ENCODE results near the gene DAGLA. TPM values are rescaled to one million over a fixed set of nuclear protein-coding genes. Genes with fewer than 3 reads are reported as not detected.

The DAGLA gene
- total RNA-seq, 1 experiment from 2014 or later, result 10.9 TPM

- no peak for TF ChIP-seq CTCF (conservative IDR thresholded peaks at IDR 0.05; ENCODE audit: low read depth, low read length)
- no peak for TF ChIP-seq EZH2 (IDR thresholded peaks at IDR 0.05; ENCODE audit: borderline replicate concordance, low read depth, low read length, poor library complexity, severe bottlenecking)
- intact Hi-C loops (cut with micrococcal nuclease; ENCODE audit: unreplicated experiment), result no loop called here
- ChIA-PET CTCF (no interaction called here), POLR2A (ENCODE audit: low non-redundant PET) (no interaction called here)
- Histone ChIP-seq H3K36me3 (ENCODE audit: insufficient read depth, low read length, poor library complexity, severe bottlenecking) (no peaks in the 10 kb centered on the region), H3K27me3 (replicated peaks; ENCODE audit: insufficient read depth, low read depth, low read length, poor library complexity) (no peaks in the 10 kb centered on the region), H3K4me1 (ENCODE audit: insufficient read depth, low read length, poor library complexity, severe bottlenecking) (peaks cover 14% of the 10 kb centered on the region), H3K27ac (ENCODE audit: low read depth, low read length, poor library complexity, severe bottlenecking) (no peak overlapping the region), H3K4me3 (ENCODE audit: low read depth, low read length, poor library complexity, severe bottlenecking) (no peak overlapping the region), H3K9me3 (ENCODE audit: low read depth, low read length, poor library complexity, severe bottlenecking) (no peaks in the 10 kb centered on the region)
- no TSS peak for BruUV-seq (replicated peaks)
- no peak for DNase-seq (ENCODE audit: low spot score)
Measured at GRCh38 chr11:61766353-61766841, 86.2 kb downstream of the DAGLA start.

DNA sequence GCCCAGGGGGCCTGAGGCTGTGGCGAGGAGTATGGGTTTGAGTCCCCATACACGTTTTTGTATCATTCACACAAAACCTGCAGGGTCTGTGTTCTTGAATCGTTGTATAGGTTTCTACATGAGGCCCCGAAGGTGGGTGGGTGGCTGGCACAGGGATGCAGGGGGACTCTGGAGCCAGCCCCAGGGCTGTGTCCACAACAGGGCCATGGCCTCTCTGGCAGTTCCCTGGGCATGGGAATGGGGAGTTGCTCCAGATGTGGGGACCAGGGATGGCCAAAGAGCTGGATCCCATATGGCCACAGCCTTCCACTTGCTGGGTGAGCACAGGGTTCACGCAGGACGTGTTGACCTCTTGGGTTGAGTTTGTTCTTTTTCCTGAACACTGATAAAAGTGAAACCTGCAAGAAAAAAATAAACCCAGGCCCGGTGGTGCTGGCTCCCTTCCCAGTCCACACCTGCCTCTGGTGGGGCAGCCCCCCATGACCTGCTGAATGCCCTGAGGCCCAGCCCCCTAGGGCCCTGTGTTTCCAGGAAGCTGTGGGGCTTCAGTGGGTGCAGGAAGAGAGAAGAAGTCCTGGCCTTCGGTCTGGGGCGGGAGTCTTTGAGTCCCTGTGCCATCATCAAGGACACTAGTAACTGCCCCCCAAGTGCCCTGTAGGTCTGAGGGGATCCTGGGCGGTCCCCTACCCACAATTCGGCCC lies 88.3 kb downstream of the DAGLA start:
- POLR2A ChIA-PET (ENCODE audit: low non-redundant PET), result interaction anchor here (1.0 kb wide), 1 partner anchor 20 kb away, joined by 3 read pairs; no protein-coding TSS in a partner anchor
- CTCF ChIA-PET, result no interaction called here
- no peak overlapping the region for H3K4me3 ChIP-seq (ENCODE audit: low read depth, low read length, poor library complexity, severe bottlenecking)
- no peaks in the 10 kb centered on the region for H3K4me1 ChIP-seq (ENCODE audit: insufficient read depth, low read length, poor library complexity, severe bottlenecking)
- H3K36me3 ChIP-seq (ENCODE audit: insufficient read depth, low read length, poor library complexity, severe bottlenecking), result no peaks in the 10 kb centered on the region
- no peak overlapping the region for H3K27ac ChIP-seq (ENCODE audit: low read depth, low read length, poor library complexity, severe bottlenecking)
- no peak for TF ChIP-seq EZH2 (IDR thresholded peaks at IDR 0.05; ENCODE audit: borderline replicate concordance, low read depth, low read length, poor library complexity, severe bottlenecking)
- no peak for TF ChIP-seq CTCF (conservative IDR thresholded peaks at IDR 0.05; ENCODE audit: low read depth, low read length)
- intact Hi-C loops (cut with micrococcal nuclease; ENCODE audit: unreplicated experiment), result no loop called here
- no TSS peak for BruUV-seq (replicated peaks)
- no peak for DNase-seq (ENCODE audit: low spot score)
- no peaks in the 10 kb centered on the region for H3K9me3 ChIP-seq (ENCODE audit: low read depth, low read length, poor library complexity, severe bottlenecking)
- no peaks in the 10 kb centered on the region for H3K27me3 ChIP-seq (replicated peaks; ENCODE audit: insufficient read depth, low read depth, low read length, poor library complexity)

DNA sequence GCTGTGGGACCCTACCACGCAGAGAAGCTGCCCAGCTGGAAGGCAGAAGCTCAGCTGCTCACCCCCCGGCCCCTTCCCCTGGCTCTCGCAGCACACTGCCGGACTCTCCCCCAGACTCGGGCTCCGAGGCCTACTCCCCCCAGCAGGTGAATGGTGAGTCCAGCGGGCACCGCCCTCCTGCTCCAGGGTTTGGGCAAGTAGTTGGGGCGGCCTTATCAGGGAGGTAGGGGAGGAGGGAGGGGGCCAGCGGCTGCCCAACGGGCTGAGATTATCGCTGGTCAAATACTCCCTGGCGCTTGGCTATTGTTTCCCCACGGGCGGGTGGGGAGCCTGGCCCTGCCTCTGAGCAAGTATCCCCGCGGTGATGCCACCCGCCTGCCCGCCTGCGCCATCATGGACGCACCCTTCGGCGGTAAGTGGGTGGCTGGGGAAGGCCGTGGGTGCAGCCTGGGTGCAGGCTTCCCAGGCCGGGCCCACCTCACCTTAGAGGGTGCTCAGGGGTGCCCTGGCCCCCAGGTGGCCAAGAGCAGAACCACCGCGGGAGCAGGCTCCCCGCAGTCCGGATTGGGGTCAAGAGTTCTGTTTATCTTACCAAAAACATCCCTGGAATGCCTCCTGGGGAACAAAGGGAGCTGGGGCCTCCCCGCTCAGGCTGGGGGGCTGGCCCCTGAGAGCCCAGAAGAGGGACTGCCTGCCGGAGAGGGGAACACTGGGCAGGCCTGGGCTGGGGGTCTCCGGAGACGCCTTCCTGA lies 89.2 kb downstream of the DAGLA start:
- 0 out of 2 replicates have a peak, but pooled peaks have one; percentile 7 for TF ChIP-seq CTCF (conservative IDR thresholded peaks at IDR 0.05; ENCODE audit: low read depth, low read length)
- TF ChIP-seq EZH2 (IDR thresholded peaks at IDR 0.05; ENCODE audit: borderline replicate concordance, low read depth, low read length, poor library complexity, severe bottlenecking), result no peak
- BruUV-seq (replicated peaks), result no TSS peak
- no peaks in the 10 kb centered on the region for H3K36me3 ChIP-seq (ENCODE audit: insufficient read depth, low read length, poor library complexity, severe bottlenecking)
- ChIA-PET CTCF (no interaction called here), POLR2A (ENCODE audit: low non-redundant PET) (interaction anchor here (1.0 kb wide), 1 partner anchor 19 kb away, joined by 3 read pairs; no protein-coding TSS in a partner anchor)
- H3K4me1 ChIP-seq (ENCODE audit: insufficient read depth, low read length, poor library complexity, severe bottlenecking), result no peaks in the 10 kb centered on the region
- H3K27me3 ChIP-seq (replicated peaks; ENCODE audit: insufficient read depth, low read depth, low read length, poor library complexity), result no peaks in the 10 kb centered on the region
- no peaks in the 10 kb centered on the region for H3K9me3 ChIP-seq (ENCODE audit: low read depth, low read length, poor library complexity, severe bottlenecking)
- intact Hi-C loops (cut with micrococcal nuclease; ENCODE audit: unreplicated experiment), result no loop called here
- no peak overlapping the region for H3K27ac ChIP-seq (ENCODE audit: low read depth, low read length, poor library complexity, severe bottlenecking)
- DNase-seq (ENCODE audit: low spot score), result no peak
- H3K4me3 ChIP-seq (ENCODE audit: low read depth, low read length, poor library complexity, severe bottlenecking), result no peak overlapping the region
